ENCODE data around the gene DNAJC7.
A peak's percentile ranks its signal among the peaks of the same experiment; 100 is the strongest.

The DNAJC7 gene

GRCh38 chr17:41944943-41945342 is 72.3 kb downstream of the DNAJC7 start:
- no peak for DNase-seq (ENCODE audit: low read depth in 2 of 2)
- no peak overlapping the region for H3K4me3 ChIP-seq (replicated peaks in 1 of 2; ENCODE audit: low read depth in 2 of 2, low read length in 2 of 2)
- no peak for TF ChIP-seq CTCF (IDR thresholded peaks at IDR 0.05; ENCODE audit: low read depth, low read length)

- H3K4me3 ChIP-seq (replicated peaks in 1 of 2; ENCODE audit: low read depth in 2 of 2, low read length in 2 of 2), result no peak overlapping the region
- TF ChIP-seq CTCF (IDR thresholded peaks at IDR 0.05; ENCODE audit: low read depth, low read length), result no peak
- DNase-seq (ENCODE audit: low read depth in 2 of 2), result peak in 1 of 2 donors; percentile 14
Measured at GRCh38 chr17:41943492-41943891, 73.7 kb downstream of the DNAJC7 start.

GRCh38 chr17:41942626-41943373 is 74.4 kb downstream of the DNAJC7 start:
- no peak for DNase-seq (ENCODE audit: low read depth in 2 of 2)
- H3K4me3 ChIP-seq (replicated peaks in 1 of 2; ENCODE audit: low read depth in 2 of 2, low read length in 2 of 2), result no peak overlapping the region
- no peak for TF ChIP-seq CTCF (IDR thresholded peaks at IDR 0.05; ENCODE audit: low read depth, low read length)

GRCh38 chr17:41941168-41941567 is 76.1 kb downstream of the DNAJC7 start:
- no peak for TF ChIP-seq CTCF (IDR thresholded peaks at IDR 0.05; ENCODE audit: low read depth, low read length)
- no peak for DNase-seq (ENCODE audit: low read depth in 2 of 2)
- H3K4me3 ChIP-seq (replicated peaks in 1 of 2; ENCODE audit: low read depth in 2 of 2, low read length in 2 of 2), result no peak overlapping the region

- TF ChIP-seq CTCF (IDR thresholded peaks at IDR 0.05; ENCODE audit: low read depth, low read length), result no peak
- no peak overlapping the region for H3K4me3 ChIP-seq (replicated peaks in 1 of 2; ENCODE audit: low read depth in 2 of 2, low read length in 2 of 2)
- no peak for DNase-seq (ENCODE audit: low read depth in 2 of 2)
Measured at GRCh38 chr17:41939693-41940090, 77.5 kb downstream of the DNAJC7 start.

- DNase-seq (ENCODE audit: low read depth in 2 of 2), result no peak
- no peak overlapping the region for H3K4me3 ChIP-seq (replicated peaks in 1 of 2; ENCODE audit: low read depth in 2 of 2, low read length in 2 of 2)
- TF ChIP-seq CTCF (IDR thresholded peaks at IDR 0.05; ENCODE audit: low read depth, low read length), result no peak
Measured at GRCh38 chr17:41939044-41939692, 78.1 kb downstream of the DNAJC7 start.

Measured in cardiac fibroblast (primary cell).